Right hindlimb (tissue), 1 donor: ENCODE measurements around the gene NOTCH1.

Experiments
- DNase-seq: peaks from one replicate; pipeline ENCODE4 v3.0.0-alpha.2; 2018

Gene NOTCH1

DNA sequence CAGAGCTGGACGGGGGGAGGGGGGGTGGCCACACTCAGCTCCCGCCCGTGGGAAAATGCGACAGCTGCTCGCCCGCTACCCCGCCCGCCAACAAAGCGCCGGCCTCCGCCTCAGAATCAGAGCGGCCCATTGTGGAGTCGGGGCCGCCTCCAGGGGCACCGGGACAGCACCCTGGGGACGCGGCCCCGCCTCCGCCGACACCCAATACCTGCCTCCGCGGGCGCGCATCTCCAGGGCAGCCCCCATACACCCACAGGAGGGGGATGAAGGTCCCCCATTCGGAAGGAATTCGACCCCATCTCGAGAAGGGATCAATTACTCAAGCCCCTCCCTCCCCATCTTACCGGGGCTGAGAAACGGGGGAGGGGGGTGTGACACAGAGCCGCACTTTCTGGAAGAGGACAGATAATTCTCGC lies 1.3 kb downstream of the NOTCH1 start:
- peak; percentile 79 for DNase-seq

DNA sequence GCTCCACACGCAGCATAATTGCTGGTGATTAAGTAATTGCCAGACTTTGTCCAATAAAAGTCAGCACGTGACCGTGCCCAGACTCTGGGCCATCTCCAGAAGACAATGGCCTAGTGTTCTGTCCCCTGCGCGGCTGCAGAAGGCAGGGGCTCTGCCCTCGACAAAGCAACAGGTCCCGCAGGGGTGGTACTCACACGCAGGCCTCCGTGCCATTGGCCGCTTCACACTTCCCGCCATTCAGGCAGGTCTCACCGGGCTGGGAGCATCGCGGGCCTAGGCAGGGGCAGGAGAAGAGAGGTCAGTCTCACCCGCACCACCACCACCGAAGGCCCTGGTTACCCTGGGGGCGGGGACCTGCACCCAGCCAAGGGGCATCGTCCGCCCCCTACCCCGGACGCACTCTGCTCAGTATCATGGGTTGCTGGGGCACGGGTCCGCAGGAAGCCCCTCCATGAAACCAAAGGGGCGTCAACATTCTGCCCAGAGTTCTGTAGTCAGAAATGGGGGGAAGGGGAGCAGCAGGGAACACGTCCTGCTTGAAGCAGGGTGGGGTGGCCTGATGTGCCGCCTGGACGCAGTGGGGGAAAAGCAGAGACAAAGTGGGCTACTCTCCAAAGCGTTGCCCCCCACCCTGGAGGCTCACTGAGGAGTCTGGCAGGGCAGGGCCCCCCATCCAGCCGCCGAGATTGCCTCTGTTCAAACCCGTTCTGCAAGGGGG lies 1.9 kb downstream of the NOTCH1 start:
- DNase-seq, result no peak

DNA sequence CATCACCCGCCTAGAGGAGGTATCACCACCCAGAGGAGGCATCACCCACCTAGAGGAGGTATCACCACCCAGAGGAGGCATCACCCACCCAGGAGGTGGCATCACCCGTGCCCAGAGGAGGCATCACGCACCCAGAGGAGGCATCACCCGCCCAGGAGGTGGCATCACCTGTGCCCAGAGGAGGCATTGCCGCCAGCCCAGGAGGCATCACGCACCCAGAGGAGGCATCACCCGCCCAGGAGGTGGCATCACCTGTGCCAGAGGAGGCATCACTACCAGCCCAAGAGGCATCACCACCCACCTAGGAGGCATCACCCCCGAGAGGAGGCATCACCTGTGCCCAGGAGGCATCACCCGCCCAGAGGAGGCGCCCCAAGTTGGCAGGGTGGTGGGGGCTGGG lies 2.6 kb downstream of the NOTCH1 start:
- no peak for DNase-seq

DNA sequence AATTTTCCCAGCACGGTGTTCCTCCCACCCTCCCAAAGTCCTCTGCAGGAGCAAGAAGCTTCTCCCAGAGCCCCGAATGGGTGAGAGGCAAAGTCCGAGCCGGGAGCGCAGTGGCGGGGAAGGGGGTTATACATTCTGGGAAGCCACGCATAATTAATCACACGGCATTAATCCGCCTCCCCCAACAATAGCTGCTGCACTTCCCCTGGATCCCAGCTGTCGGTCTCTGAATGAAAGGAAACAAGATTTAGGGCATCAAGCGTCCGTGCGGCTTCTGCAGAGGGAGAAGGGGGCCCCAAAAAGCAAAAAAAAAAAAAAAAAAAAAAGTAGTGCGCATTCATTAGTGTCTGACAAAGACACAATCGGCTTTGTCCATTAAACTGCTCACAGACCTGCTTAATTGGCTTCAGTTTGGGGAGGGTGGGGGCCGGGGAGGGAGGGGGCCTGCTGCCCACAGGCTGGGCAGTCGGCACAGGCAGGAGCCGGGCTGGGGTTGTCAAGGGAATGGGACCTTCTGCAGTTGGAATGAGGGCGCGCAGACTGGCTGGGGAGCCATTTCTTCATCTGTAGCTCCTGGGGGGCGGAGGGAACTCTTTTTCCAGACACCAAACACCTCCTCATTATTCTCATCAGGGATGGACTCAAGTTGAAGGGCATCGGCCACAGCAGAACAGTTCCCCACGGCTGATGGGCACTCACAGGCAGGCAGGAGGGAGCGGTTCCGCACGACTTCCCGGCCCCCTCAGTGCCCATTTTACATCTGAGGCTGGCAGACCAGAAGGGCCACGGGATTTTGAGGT lies 3.4 kb downstream of the NOTCH1 start:
- no peak for DNase-seq

DNA sequence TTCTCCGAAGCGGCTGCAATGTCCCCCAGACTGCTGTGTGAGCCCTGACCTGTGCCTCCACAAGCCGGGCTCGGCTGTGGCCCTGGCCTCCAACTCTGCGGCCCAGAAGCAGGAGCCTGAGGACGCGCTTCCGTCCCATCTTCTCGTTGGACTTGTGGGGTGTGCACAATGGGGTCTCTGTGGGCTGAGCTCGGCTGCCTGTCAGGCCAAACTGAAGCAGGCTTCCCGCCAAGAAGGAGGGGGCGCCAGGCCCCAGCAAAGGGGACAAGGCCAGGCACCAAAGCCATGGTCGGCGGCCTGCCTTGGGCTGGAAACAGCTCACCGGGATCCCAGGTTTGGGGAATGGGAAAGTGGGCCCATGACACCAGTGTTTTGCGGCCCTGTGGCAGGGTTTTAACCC lies 4.1 kb downstream of the NOTCH1 start:
- DNase-seq, result no peak

GRCh38 chr9:136541179-136541578 lies 4.7 kb downstream of the NOTCH1 start:
- no peak for DNase-seq

DNA sequence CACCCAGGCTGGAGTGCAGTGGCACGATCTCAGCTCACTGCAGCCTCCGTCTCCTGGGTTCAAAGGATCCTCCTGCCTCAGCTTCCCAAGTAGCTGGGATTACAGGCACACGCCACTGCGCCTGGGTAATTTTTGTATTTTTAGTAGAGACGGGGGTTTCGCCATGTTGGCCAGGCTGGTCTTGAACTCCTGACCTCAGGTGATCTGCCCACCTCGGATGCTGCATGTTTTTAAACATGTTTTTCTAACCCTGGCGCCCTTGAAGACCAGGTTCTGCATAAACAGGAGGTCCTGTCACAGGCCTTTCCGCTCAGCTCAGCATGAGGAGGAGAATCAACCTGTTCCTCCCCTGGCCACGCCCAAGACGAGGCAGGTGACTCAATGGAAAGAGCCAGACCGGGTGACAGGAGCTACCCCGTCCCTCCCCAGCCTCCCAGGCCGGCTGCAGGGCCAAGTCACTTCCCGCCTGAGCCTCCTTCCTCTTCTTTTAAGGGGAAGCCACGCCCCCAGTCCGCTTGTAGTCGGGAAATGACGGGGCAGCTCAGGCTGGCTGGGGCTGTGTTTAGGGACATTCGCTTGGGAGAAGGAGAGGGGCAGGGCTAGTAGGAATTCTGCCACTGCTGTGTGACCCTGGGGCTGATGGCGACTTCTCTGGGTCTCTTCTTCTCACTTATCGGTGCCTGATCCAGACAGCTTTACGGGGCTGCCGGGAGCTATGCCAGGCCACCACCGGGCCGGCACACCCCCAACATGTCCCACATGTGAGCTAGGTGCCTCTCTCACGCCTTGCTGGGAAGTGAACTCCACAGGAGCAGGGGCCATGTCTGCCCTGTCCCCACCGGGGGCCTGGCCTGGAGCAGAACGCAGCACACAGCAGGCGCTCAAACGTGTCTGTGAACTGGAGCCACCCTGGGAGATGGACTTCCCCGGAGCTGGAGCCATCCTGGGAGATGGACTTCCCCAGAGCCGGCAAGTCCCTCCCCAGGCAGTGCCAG lies 6.1 kb downstream of the NOTCH1 start:
- peak; percentile 77 for DNase-seq

DNA sequence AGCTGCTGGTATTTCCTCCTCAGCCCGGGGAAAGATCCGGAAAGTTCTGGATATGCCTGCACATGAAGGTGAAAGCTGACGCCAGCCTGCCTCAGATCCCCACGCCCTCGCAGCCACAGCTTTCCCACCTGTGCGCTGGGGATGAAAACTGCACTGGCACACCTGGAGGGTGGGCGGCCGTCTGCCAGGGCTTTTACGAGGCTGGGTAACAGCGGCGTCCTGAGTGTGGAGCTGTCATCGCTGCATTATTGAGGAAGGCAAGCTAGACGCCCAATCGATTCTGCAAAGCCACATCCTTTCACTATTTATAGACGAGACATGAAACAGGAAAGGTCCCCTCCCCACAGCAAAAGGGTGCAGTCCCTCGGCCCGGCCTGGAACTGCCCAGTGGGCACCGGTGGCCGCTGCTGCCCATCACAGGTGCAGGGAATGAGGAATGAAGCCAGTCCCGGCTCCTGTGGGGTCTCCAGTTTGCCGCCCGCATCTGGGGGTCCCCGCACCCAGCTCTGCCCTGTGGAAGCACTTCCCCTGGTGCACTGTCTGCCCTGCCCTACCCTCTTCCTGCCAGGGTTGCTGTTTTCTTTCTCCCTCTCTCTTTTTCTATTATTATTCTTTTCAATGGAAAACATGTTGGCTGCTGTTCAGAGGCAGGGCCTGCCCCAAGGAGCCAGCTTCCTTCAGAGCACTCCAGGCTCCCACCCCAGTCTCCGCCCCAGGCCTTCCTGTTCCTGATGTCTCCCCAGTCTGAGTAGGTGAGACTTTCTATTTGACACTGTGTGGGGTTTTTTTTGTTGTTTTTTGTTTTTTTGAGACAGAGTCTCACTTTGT lies 7.0 kb downstream of the NOTCH1 start:
- no peak for DNase-seq

GRCh38 chr9:136537896-136538598 lies 7.8 kb downstream of the NOTCH1 start:
- no peak for DNase-seq

- DNase-seq, result no peak
These were observed 8.4 kb downstream of the NOTCH1 start for GRCh38 chr9:136537411-136537810.

GRCh38 chr9:136536721-136537241 lies 9.1 kb downstream of the NOTCH1 start:
- DNase-seq, result no peak

DNA sequence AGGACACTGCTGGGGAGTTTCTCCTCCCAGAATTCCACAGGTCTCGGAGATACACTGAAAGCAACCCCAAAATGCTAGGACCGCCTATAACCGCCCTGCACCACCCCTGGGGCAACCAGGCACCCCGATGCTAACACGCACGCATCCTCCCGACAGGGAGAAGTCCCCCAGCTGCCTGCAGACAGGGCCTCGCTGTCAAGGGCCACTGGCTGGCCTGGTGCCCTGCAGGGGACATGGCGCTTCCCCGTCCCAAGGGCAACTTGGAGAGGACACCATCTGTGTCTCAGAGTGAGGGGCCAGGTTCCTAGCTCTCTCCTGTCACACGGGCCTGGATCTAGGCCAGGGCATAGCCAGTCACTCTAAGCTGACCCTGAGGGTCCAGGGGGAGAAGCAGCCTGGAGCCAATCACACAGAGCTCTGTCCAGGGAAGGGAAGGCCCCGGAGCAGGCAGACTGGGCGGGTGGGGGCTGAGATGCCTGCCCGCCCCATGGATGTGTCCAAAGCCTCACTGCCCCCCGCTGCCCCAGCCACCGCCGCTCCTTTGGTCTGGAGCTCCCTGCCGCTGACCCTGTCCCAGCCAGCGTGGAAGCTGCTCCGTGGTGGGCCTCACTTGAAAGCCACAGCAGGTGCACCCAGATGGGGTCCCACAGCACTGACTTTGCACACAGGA lies 9.7 kb downstream of the NOTCH1 start:
- DNase-seq, result no peak

GRCh38 chr9:136535070-136535469 lies 10.8 kb downstream of the NOTCH1 start:
- DNase-seq, result no peak

DNA sequence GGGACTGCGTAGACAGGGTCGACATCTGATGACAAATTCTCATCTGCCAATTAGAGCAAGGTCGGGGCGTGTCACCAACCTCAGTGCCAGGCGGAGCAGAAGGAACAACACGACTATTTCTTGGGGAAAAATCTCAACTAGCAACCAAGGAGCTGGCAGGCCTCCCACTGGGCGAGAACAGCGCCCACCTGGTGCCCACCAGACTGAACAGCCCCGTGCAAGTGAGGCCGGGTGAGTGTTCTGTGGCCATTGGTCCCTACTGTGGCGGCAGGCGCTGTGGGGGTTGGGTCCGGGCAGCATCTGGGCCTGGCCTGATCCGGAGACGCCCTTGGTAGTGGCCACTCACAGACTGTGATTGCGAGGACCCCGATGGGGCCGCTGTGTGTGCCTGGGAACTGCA lies 11.5 kb downstream of the NOTCH1 start:
- DNase-seq, result no peak

- DNase-seq, result no peak
These were observed 12.1 kb downstream of the NOTCH1 start for GRCh38 chr9:136533775-136534157.

DNA sequence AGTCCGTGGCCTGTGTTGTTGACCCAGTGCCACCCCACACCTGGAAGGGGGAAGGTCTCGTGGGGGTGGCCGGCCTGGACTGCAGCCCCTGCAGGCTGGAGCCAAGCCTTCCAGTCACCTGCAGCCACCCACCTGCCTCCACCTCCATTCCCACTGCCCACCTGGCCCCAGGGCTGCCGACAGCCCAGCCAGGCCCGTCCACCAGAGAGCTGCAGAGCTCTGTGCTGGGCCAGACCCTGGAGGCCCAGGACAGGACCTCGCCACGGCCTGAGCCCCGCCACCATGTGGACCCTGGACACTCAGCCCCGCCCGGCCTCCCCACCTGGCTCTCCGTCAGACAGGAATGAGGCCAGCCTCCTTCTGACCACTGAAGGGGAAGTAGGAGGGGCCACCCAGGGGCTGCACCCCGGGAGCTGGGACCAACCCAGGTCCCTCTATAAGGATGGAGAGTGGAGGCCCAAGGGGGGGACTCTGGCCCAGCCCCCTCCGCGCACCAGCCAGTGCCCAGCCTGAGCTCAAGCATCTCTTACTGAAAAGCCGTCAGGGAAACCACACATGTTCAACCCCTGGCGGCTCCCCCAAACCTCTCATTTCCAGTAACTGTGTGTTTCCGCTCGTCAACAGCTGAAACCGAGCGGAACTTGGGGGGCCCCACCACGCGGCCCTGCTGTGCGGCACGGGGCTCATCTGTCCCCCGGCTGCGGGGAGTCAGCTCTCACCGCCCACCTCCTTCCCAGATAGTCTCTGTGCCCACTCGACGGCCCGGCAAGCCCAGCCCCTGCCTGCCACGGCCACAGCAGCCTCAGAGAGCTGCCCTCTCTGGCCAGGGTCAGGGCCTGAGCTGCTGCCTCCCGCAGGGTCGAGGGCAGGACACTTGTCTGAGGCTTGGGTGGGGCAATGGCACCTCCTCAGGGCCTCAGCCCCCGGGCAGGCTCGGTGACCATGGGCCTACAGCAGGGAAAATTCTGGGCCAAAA lies 12.8 kb downstream of the NOTCH1 start:
- DNase-seq, result no peak

- DNase-seq, result no peak
These were observed 13.7 kb downstream of the NOTCH1 start for GRCh38 chr9:136531904-136532798.

GRCh38 chr9:136531186-136531903 lies 14.5 kb downstream of the NOTCH1 start:
- no peak for DNase-seq
